Kidney (tissue), 14 donors: Measurements from ENCODE around the gene REXO5. TPM values are rescaled to one million over a fixed set of nuclear protein-coding genes. Genes with fewer than 3 reads are reported as not detected.

ENCODE experiments used
- DNase-seq, 5 donors: peaks; one replicate each; pipeline ENCODE4 v3.0.0-alpha.2; 2013 to 2020
- FAIRE-seq: peaks from 2 replicates; lab custom pipeline; 2012; peaks lifted over from hg19 to GRCh38; lab: Jason Lieb, UNC
- H3K27ac ChIP-seq, 2 donors: one replicate each; pipeline ENCODE4 v1.7.0; 2013; ENCODE audit warnings: low read depth in 2 of 2, low read length in 2 of 2, inconsistent platforms in 1 of 2
- H3K27me3 ChIP-seq: one replicate; pipeline ENCODE4 v1.7.1; 2013; ENCODE audit warnings: low read length, inconsistent platforms; ENCODE audit not compliant: control insufficient read depth, insufficient read depth
- H3K36me3 ChIP-seq, 3 donors: one replicate each; pipeline versions ENCODE4 v1.7.0 to v1.7.1; 2013; ENCODE audit warnings: low read length in 3 of 3, control low read depth in 1 of 3, inconsistent platforms in 1 of 3; ENCODE audit not compliant: insufficient read depth in 3 of 3, control insufficient read depth in 2 of 3
- H3K4me1 ChIP-seq, 3 donors: one replicate each; pipeline versions ENCODE4 v1.7.0 to v1.7.1; 2013; ENCODE audit warnings: low read length in 3 of 3, inconsistent platforms in 1 of 3, low read depth in 1 of 3; ENCODE audit not compliant: control insufficient read depth in 2 of 3, insufficient read depth in 2 of 3
- H3K4me3 ChIP-seq, 3 donors: one replicate each; pipeline versions ENCODE4 v1.7.0 to v1.8.1; 2013; ENCODE audit warnings: low read length in 3 of 3, control low read depth in 1 of 3, inconsistent platforms in 1 of 3
- H3K9ac ChIP-seq, 3 donors: one replicate each; pipeline versions ENCODE4 v1.7.0 to v1.7.1; 2013; ENCODE audit warnings: low read length in 3 of 3, control low read depth in 1 of 3, inconsistent platforms in 1 of 3
- H3K9me3 ChIP-seq, 3 donors: one replicate each; pipeline versions ENCODE4 v1.7.0 to v1.7.1; 2013; ENCODE audit warnings: low read length in 3 of 3, control low read depth in 1 of 3, inconsistent platforms in 1 of 3; ENCODE audit not compliant: control insufficient read depth in 2 of 3, insufficient read depth in 1 of 3
- CTCF ChIP-seq: IDR thresholded peaks from 3 replicates; pipeline ENCODE4 v1.5.1; 2012; ENCODE audit warnings: mild to moderate bottlenecking, moderate library complexity, borderline replicate concordance; ENCODE audit not compliant: insufficient read depth; ENCODE audit errors: extremely low read depth
- intact Hi-C: fragments of 100-400 bp; cut with DNase I; formaldehyde crosslinking; loops from one replicate; pipeline ENCODE4 v1.11.1; 2022
- polyA plus RNA-seq: library from polyadenylated mRNA; stranded (reverse); fragments of 350-450 nt; fragmentation: Illumina TruSeq; extraction: RNeasy Lipid Tissue Mini Kit (QIAGEN cat#74804); gene quantifications from one replicate; pipeline ENCODE4 v1.2.3, GENCODE V29; 2014; ENCODE audit warnings: low read depth, low replicate concordance; ENCODE audit not compliant: insufficient read depth
- total RNA-seq: library from RNA; stranded (reverse); fragmentation: NEBNext Ultra II Directional; extraction: Animal tissue kit (Norgen Biotek cat#: 25700); gene quantifications from one replicate; pipeline ENCODE4 v1.2.1, GENCODE V29; 2021
- donor health status: control.
- donor health status: control.
- donor health status: control.
- donor health status: control.
- donor health status: control.
- donor health status: DM: yes; HTN: yes; CAD: no.
- donor health status: Normal renal cell carcinoma (clear cell type).

The REXO5 gene
- total and polyA plus RNA-seq, 2 donors from 2014 or later, result 1.6 to 2.1 TPM

- Histone ChIP-seq H3K27me3 (no peaks in the 10 kb centered on the region), H3K27ac (no peak overlapping the region), H3K9me3 (no peaks in the 10 kb centered on the region), H3K4me3 (no peak overlapping the region), H3K9ac (no peak overlapping the region), H3K4me1 (no peaks in the 10 kb centered on the region), H3K36me3 (no peaks in the 10 kb centered on the region)
- FAIRE-seq, result no peak
- intact Hi-C loops, result no loop called here
- no peak for TF ChIP-seq CTCF
- no peak for DNase-seq
Observed at GRCh38 chr16:20807862-20808261, 1.5 kb downstream of the REXO5 start.

GRCh38 chr16:20811889-20812439 lies 5.6 kb downstream of the REXO5 start:
- Histone ChIP-seq H3K27ac (no peak overlapping the region), H3K4me1 (no peaks in the 10 kb centered on the region), H3K27me3 (no peaks in the 10 kb centered on the region), H3K4me3 (no peak overlapping the region), H3K9me3 (no peaks in the 10 kb centered on the region), H3K36me3 (no peaks in the 10 kb centered on the region), H3K9ac (no peak overlapping the region)
- no peak for DNase-seq
- FAIRE-seq, result no peak
- intact Hi-C loops, result no loop called here
- TF ChIP-seq CTCF, result no peak

DNA sequence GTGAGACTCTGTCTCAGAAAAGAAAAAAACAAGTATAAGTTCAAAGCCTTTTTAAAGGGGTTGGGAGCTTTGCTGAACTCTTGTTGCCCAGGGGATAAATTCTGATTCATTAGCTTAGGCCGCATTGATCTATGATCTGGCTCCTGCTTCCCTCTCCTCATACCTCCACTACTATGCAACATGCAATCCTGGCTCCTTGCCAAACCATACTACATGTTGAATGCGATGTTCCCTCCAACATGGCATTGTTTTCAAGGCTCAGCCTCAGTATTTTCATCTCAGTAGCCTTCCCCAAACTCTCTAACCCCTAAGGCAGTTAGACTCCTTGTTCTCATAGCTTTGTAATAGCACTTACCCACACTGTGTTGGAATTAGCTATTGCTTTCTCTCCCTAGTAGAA lies 6.2 kb downstream of the REXO5 start:
- Histone ChIP-seq H3K4me3 (no peak overlapping the region), H3K9ac (no peak overlapping the region), H3K9me3 (no peaks in the 10 kb centered on the region), H3K36me3 (no peaks in the 10 kb centered on the region), H3K27me3 (no peaks in the 10 kb centered on the region), H3K4me1 (no peaks in the 10 kb centered on the region), H3K27ac (no peak overlapping the region)
- intact Hi-C loops, result no loop called here
- no peak for DNase-seq
- TF ChIP-seq CTCF, result no peak
- FAIRE-seq, result no peak

DNA sequence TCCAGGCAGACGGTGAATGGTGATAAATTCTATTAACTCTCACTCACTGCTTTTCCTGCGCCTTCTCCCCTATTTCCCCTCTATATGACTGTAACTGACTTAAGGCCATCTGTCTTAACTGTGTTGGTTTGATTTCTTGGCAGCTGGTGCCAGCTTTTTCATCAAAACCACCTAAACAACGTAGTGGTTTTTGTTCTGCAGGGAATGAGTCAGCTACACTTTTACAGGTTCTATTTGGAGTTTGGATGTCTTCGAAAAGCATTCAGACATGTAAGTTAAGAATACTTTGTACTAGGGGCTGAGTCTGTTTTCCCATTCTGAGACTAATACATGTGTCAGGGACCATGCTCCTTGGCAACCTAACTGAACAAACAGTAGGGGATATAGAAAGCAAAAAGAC lies 8.5 kb downstream of the REXO5 start:
- no peak for FAIRE-seq
- no peak for TF ChIP-seq CTCF
- H3K9ac ChIP-seq, result no peak overlapping the region
- H3K27me3 ChIP-seq, result no peaks in the 10 kb centered on the region
- no peaks in the 10 kb centered on the region for H3K36me3 ChIP-seq
- no peaks in the 10 kb centered on the region for H3K9me3 ChIP-seq
- H3K4me3 ChIP-seq, result no peak overlapping the region
- H3K27ac ChIP-seq, result no peak overlapping the region
- H3K4me1 ChIP-seq, result no peaks in the 10 kb centered on the region
- intact Hi-C loops, result no loop called here
- no peak for DNase-seq
